ENCODE results near the gene CMIP. TPM values are rescaled to one million over a fixed set of nuclear protein-coding genes. Genes with fewer than 3 reads are reported as not detected.

The CMIP gene
- total RNA-seq, 1 donor from 2014 or later, result 59.8 TPM

GRCh38 chr16:81492311-81492761 lies 47.7 kb downstream of the CMIP start:
- intact Hi-C loops (cut with micrococcal nuclease), result no loop called here

GRCh38 chr16:81492965-81493754 lies 48.6 kb downstream of the CMIP start:
- intact Hi-C loops (cut with micrococcal nuclease), result no loop called here

GRCh38 chr16:81493755-81494433 lies 49.3 kb downstream of the CMIP start:
- intact Hi-C loops (cut with micrococcal nuclease), result no loop called here

GRCh38 chr16:81494434-81494806 lies 49.8 kb downstream of the CMIP start:
- intact Hi-C loops (cut with micrococcal nuclease), result no loop called here

GRCh38 chr16:81494888-81495287 lies 50.3 kb downstream of the CMIP start:
- intact Hi-C loops (cut with micrococcal nuclease), result no loop called here

- intact Hi-C loops (cut with micrococcal nuclease), result no loop called here
Measured at GRCh38 chr16:81495321-81496234, 51.0 kb downstream of the CMIP start.

GRCh38 chr16:81496321-81496720 lies 51.7 kb downstream of the CMIP start:
- intact Hi-C loops (cut with micrococcal nuclease), result no loop called here

- intact Hi-C loops (cut with micrococcal nuclease), result no loop called here
Measured at GRCh38 chr16:81496742-81497141, 52.1 kb downstream of the CMIP start.

GRCh38 chr16:81497690-81498089 lies 53.1 kb downstream of the CMIP start:
- intact Hi-C loops (cut with micrococcal nuclease), result loop anchor here (2.0 kb wide), 1 partner anchor 13 kb away; no protein-coding TSS in a partner anchor

GRCh38 chr16:81498351-81498750 lies 53.7 kb downstream of the CMIP start:
- intact Hi-C loops (cut with micrococcal nuclease), result loop anchor here (2.0 kb wide), 1 partner anchor 14 kb away; no protein-coding TSS in a partner anchor

- intact Hi-C loops (cut with micrococcal nuclease), result loop anchor here (2.0 kb wide), 1 partner anchor 15 kb away; no protein-coding TSS in a partner anchor
Measured at GRCh38 chr16:81499576-81500380, 55.2 kb downstream of the CMIP start.

GRCh38 chr16:81500833-81501521 lies 56.4 kb downstream of the CMIP start:
- intact Hi-C loops (cut with micrococcal nuclease), result no loop called here

- intact Hi-C loops (cut with micrococcal nuclease), result no loop called here
Measured at GRCh38 chr16:81502396-81503070, 57.9 kb downstream of the CMIP start.

- intact Hi-C loops (cut with micrococcal nuclease), result no loop called here
Measured at GRCh38 chr16:81505011-81505661, 60.5 kb downstream of the CMIP start.

- intact Hi-C loops (cut with micrococcal nuclease), result no loop called here
Measured at GRCh38 chr16:81509404-81509803, 64.8 kb downstream of the CMIP start.

GRCh38 chr16:81510016-81510415 lies 65.4 kb downstream of the CMIP start:
- intact Hi-C loops (cut with micrococcal nuclease), result no loop called here

- intact Hi-C loops (cut with micrococcal nuclease), result no loop called here
Measured at GRCh38 chr16:81511371-81511770, 66.8 kb downstream of the CMIP start.

GRCh38 chr16:81513204-81514040 lies 68.8 kb downstream of the CMIP start:
- intact Hi-C loops (cut with micrococcal nuclease), result no loop called here
